Testis (tissue), 3 donors: Measurements from ENCODE around the gene MEX3B. TPM values are rescaled to one million over a fixed set of nuclear protein-coding genes. Genes with fewer than 3 reads are reported as not detected.

Source experiments
- DNase-seq: peaks from one replicate; pipeline ENCODE4 v3.0.0-alpha.2; 2019
- H3K27ac ChIP-seq, 2 donors: fragments of 200-600 bp; sonication (generic); one replicate each; pipeline ENCODE4 v1.5.1; 2019
- H3K27me3 ChIP-seq: fragments of 200-600 bp; sonication (generic); one replicate; pipeline ENCODE4 v1.5.1; 2019
- H3K36me3 ChIP-seq: fragments of 200-600 bp; sonication (generic); one replicate; pipeline ENCODE4 v1.5.1; 2017; ENCODE audit warnings: low read depth; ENCODE audit errors: missing control alignments
- H3K4me1 ChIP-seq: fragments of 200-600 bp; sonication (generic); one replicate; pipeline ENCODE4 v1.5.1; 2019
- H3K4me3 ChIP-seq, 2 donors: fragments of 200-600 bp; sonication (generic); one replicate each; pipeline ENCODE4 v1.5.1; 2017 to 2019
- H3K9me3 ChIP-seq: fragments of 200-600 bp; sonication (generic); one replicate; pipeline ENCODE4 v1.5.1; 2017
- CTCF ChIP-seq, 3 experiments: fragments of 450-650 bp in 2 of 3; fragments of 200-600 bp in 1 of 3; sonication (generic) in 1 of 3; IDR thresholded peaks; one replicate each; pipeline ENCODE4 v1.5.1; 2016 to 2019; ENCODE audit warnings: antibody characterized with exemption in 3 of 3, mild to moderate bottlenecking in 2 of 3, moderate library complexity in 1 of 3
- POLR2A ChIP-seq: fragments of 450-650 bp; IDR thresholded peaks from one replicate; pipeline ENCODE4 v1.6.1; 2017; ENCODE audit warnings: antibody characterized with exemption, mild to moderate bottlenecking, moderate library complexity
- WGBS, 2 donors: methylation state at CpG; one replicate each; pipeline ENCODE4 v1.1.5; 2018; 5-methylcytosine and 5-hydroxymethylcytosine counted together
- intact Hi-C: fragments of 100-400 bp; cut with DNase I; formaldehyde crosslinking; loops from one replicate; pipeline ENCODE4 v1.15.1; 2023; ENCODE audit warnings: low total_unique reads
- polyA plus RNA-seq: library from polyadenylated mRNA; stranded (reverse); fragments of 350-450 nt; fragmentation: Illumina TruSeq; extraction: RNeasy Lipid Tissue Mini Kit (QIAGEN cat#74804); gene quantifications from one replicate; pipeline ENCODE4 v1.2.3, GENCODE V29; 2014; ENCODE audit warnings: low read depth, low replicate concordance; ENCODE audit not compliant: insufficient read depth
- total RNA-seq, 2 donors: library from RNA; depleted of rRNA; stranded (reverse); fragments of >200 nt; gene quantifications; one replicate each; pipeline ENCODE4 v1.2.3, GENCODE V29; 2016

Gene MEX3B
- total and polyA plus RNA-seq, 3 donors from 2014 or later, result 55.3 to 109 (median 82.1) TPM

- intact Hi-C loops, result no loop called here
- no peaks in the 10 kb centered on the region for H3K4me1 ChIP-seq
- H3K36me3 ChIP-seq, result no peaks in the 10 kb centered on the region
- 85 to 96% methylated on average over 1 of the region's 1 CpG for WGBS, 2 donors
- no peaks in the 10 kb centered on the region for H3K9me3 ChIP-seq
- H3K27me3 ChIP-seq, result no peaks in the 10 kb centered on the region
- H3K27ac ChIP-seq, result no peak overlapping the region
- DNase-seq, result no peak
- no peak overlapping the region for H3K4me3 ChIP-seq
- no peak for TF ChIP-seq CTCF (IDR thresholded peaks at IDR 0.05)
Measured at GRCh38 chr15:82074610-82075009, 28.8 kb upstream of the MEX3B start.

GRCh38 chr15:82072926-82073537 is 27.2 kb upstream of the MEX3B start:
- Histone ChIP-seq H3K27ac (no peak overlapping the region), H3K36me3 (no peaks in the 10 kb centered on the region), H3K27me3 (no peaks in the 10 kb centered on the region), H3K9me3 (no peaks in the 10 kb centered on the region), H3K4me1 (no peaks in the 10 kb centered on the region), H3K4me3 (no peak overlapping the region)
- intact Hi-C loops, result no loop called here
- TF ChIP-seq CTCF (IDR thresholded peaks at IDR 0.05) (no peak), POLR2A (no peak)
- no peak for DNase-seq
- 89 to 100% methylated on average over 3 to 5 of the region's 5 CpGs for WGBS, 2 donors

GRCh38 chr15:82066455-82066854 is 20.6 kb upstream of the MEX3B start:
- intact Hi-C loops, result no loop called here
- WGBS, 2 donors, result 81 to 91% methylated on average over 4 of the region's 4 CpGs
- Histone ChIP-seq H3K4me3 (no peak overlapping the region), H3K9me3 (no peaks in the 10 kb centered on the region), H3K27me3 (no peaks in the 10 kb centered on the region), H3K27ac (no peak overlapping the region), H3K36me3 (no peaks in the 10 kb centered on the region), H3K4me1 (no peaks in the 10 kb centered on the region)
- no peak for DNase-seq
- TF ChIP-seq CTCF (IDR thresholded peaks at IDR 0.05), result no peak
- no peak for TF ChIP-seq POLR2A

GRCh38 chr15:82064824-82065223 is 19.0 kb upstream of the MEX3B start:
- no peaks in the 10 kb centered on the region for H3K9me3 ChIP-seq
- no peaks in the 10 kb centered on the region for H3K4me1 ChIP-seq
- DNase-seq, result no peak
- no peak overlapping the region for H3K4me3 ChIP-seq
- no peaks in the 10 kb centered on the region for H3K27me3 ChIP-seq
- H3K36me3 ChIP-seq, result no peaks in the 10 kb centered on the region
- TF ChIP-seq CTCF (IDR thresholded peaks at IDR 0.05), result no peak
- TF ChIP-seq POLR2A, result no peak
- intact Hi-C loops, result no loop called here
- H3K27ac ChIP-seq, result no peak overlapping the region
- 66 to 79% methylated on average over 5 of the region's 5 CpGs for WGBS, 2 donors
